ENCODE results near the gene TRAF3IP1. TPM values are rescaled to one million over a fixed set of nuclear protein-coding genes. Genes with fewer than 3 reads are reported as not detected.

The TRAF3IP1 gene
- total and polyA plus RNA-seq, 4 donors, result 4.0 to 9.1 (median 4.6) TPM

DNA sequence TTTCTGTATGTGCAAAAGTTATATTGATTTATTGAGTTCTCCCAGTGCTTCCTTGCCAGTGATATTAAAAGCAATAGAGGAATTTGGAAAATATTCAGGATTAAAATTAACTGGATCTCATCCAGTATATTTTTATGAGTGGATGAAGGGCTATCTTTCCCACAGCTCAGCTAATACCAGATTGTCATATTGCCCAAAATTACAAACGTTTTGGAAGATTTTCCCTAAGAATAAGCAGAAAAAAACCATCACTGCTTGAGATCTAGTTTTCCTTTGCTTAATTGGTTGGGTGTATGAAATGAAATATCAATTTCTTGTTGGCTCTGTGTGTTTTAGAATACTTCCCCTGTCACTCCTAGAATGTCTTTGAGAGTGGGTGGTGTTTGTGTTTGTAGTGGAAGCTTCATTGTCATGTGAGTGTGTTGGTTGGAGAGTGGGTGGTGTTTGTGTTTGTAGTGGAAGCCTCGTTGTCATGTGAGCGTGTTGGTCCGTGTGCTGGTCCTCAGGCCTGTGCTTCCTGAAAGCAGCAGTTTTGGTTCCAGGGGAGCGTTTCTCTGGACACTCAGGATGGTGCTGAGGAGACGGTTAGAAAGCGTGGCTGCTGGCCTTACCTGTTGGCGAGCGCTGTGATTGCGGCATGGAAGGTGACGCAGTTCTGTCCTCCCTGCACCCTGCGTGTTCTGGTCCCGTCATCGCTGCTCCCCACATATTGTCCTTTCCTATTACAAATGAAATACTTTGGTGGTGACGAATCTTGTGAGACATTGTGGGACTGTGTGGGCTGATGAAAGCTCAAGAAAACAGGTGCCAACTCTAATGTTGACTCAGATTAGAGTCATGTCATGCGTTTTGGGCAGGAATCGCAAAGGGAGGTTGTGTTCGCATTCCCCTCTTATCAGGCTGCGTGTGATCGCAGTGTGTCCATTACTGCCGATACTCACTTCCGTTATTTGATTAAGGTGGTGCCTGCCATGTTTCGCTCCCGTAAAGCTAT is 118.8 kb downstream of the TRAF3IP1 start:
- no peak for DNase-seq (ENCODE audit: low spot score)
- H3K4me1 ChIP-seq (ENCODE audit: control insufficient read depth in 4 of 4, insufficient read depth in 4 of 4, low read length in 3 of 4), result peaks cover 15 to 28% (median 23%) of the 10 kb centered on the region in 4 donors
- TF ChIP-seq TAF1 (conservative IDR thresholded peaks at IDR 0.05) (no peak), SP1 (IDR thresholded peaks at IDR 0.05) (peak; percentile 53), HNF4G (IDR thresholded peaks at IDR 0.05) (no peak), FOXA2 (IDR thresholded peaks at IDR 0.05) (peak; percentile 88), GABPA (IDR thresholded peaks at IDR 0.05 in 1 of 2, conservative IDR thresholded peaks at IDR 0.05 in 1 of 2) (peak in 1 of 2 donors; percentile 75), NR2F2 (IDR thresholded peaks at IDR 0.05) (no peak), YY1 (IDR thresholded peaks at IDR 0.05) (peak; percentile 92), RXRA (IDR thresholded peaks at IDR 0.05) (peak; percentile 39 to 91), HNF4A (conservative IDR thresholded peaks at IDR 0.05) (peak; percentile 36 to 78), EGR1 (IDR thresholded peaks at IDR 0.05; ENCODE audit: low read depth in 2 of 2) (peak in 1 of 2 donors; percentile 57), RAD21 (IDR thresholded peaks at IDR 0.05) (peak in 1 of 2 donors; percentile 4), FOXA1 (IDR thresholded peaks at IDR 0.05) (peak; percentile 91), JUND (IDR thresholded peaks at IDR 0.05) (peak; percentile 80 to 96)
- TF ChIP-seq, protein P1, sequence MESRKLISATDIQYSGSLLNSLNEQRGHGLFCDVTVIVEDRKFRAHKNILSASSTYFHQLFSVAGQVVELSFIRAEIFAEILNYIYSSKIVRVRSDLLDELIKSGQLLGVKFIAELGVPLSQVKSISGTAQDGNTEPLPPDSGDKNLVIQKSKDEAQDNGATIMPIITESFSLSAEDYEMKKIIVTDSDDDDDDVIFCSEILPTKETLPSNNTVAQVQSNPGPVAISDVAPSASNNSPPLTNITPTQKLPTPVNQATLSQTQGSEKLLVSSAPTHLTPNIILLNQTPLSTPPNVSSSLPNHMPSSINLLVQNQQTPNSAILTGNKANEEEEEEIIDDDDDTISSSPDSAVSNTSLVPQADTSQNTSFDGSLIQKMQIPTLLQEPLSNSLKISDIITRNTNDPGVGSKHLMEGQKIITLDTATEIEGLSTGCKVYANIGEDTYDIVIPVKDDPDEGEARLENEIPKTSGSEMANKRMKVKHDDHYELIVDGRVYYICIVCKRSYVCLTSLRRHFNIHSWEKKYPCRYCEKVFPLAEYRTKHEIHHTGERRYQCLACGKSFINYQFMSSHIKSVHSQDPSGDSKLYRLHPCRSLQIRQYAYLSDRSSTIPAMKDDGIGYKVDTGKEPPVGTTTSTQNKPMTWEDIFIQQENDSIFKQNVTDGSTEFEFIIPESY (IDR thresholded peaks at IDR 0.05), result peak; percentile 80
- TF ChIP-seq, protein P2, sequence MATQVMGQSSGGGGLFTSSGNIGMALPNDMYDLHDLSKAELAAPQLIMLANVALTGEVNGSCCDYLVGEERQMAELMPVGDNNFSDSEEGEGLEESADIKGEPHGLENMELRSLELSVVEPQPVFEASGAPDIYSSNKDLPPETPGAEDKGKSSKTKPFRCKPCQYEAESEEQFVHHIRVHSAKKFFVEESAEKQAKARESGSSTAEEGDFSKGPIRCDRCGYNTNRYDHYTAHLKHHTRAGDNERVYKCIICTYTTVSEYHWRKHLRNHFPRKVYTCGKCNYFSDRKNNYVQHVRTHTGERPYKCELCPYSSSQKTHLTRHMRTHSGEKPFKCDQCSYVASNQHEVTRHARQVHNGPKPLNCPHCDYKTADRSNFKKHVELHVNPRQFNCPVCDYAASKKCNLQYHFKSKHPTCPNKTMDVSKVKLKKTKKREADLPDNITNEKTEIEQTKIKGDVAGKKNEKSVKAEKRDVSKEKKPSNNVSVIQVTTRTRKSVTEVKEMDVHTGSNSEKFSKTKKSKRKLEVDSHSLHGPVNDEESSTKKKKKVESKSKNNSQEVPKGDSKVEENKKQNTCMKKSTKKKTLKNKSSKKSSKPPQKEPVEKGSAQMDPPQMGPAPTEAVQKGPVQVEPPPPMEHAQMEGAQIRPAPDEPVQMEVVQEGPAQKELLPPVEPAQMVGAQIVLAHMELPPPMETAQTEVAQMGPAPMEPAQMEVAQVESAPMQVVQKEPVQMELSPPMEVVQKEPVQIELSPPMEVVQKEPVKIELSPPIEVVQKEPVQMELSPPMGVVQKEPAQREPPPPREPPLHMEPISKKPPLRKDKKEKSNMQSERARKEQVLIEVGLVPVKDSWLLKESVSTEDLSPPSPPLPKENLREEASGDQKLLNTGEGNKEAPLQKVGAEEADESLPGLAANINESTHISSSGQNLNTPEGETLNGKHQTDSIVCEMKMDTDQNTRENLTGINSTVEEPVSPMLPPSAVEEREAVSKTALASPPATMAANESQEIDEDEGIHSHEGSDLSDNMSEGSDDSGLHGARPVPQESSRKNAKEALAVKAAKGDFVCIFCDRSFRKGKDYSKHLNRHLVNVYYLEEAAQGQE (IDR thresholded peaks at IDR 0.05), result peak; percentile 66
- TF ChIP-seq, protein P3, sequence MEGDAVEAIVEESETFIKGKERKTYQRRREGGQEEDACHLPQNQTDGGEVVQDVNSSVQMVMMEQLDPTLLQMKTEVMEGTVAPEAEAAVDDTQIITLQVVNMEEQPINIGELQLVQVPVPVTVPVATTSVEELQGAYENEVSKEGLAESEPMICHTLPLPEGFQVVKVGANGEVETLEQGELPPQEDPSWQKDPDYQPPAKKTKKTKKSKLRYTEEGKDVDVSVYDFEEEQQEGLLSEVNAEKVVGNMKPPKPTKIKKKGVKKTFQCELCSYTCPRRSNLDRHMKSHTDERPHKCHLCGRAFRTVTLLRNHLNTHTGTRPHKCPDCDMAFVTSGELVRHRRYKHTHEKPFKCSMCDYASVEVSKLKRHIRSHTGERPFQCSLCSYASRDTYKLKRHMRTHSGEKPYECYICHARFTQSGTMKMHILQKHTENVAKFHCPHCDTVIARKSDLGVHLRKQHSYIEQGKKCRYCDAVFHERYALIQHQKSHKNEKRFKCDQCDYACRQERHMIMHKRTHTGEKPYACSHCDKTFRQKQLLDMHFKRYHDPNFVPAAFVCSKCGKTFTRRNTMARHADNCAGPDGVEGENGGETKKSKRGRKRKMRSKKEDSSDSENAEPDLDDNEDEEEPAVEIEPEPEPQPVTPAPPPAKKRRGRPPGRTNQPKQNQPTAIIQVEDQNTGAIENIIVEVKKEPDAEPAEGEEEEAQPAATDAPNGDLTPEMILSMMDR (IDR thresholded peaks at IDR 0.05; ENCODE audit: low read depth, low read length, missing input control), result no peak
- TF ChIP-seq, protein P4, sequence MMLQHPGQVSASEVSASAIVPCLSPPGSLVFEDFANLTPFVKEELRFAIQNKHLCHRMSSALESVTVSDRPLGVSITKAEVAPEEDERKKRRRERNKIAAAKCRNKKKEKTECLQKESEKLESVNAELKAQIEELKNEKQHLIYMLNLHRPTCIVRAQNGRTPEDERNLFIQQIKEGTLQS (IDR thresholded peaks at IDR 0.05), result peak; percentile 75
- TF ChIP-seq, protein P5, sequence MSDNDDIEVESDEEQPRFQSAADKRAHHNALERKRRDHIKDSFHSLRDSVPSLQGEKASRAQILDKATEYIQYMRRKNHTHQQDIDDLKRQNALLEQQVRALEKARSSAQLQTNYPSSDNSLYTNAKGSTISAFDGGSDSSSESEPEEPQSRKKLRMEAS (IDR thresholded peaks at IDR 0.05), result peak; percentile 85
- peak overlapping the region in 1 of 3 donors; percentile 2 for H3K4me3 ChIP-seq (ENCODE audit: low read depth in 1 of 3, low read length in 3 of 3)
- H3K36me3 ChIP-seq (ENCODE audit: control insufficient read depth in 4 of 4, insufficient read depth in 3 of 4, low read depth in 1 of 4, low read length in 3 of 4), result peaks cover 5 to 24% (median 10%) of the 10 kb centered on the region in 4 donors
- H3K27me3 ChIP-seq (ENCODE audit: control insufficient read depth in 4 of 4, insufficient read depth in 4 of 4, low read length in 3 of 4), result no peaks in the 10 kb centered on the region
- H3K27ac ChIP-seq (ENCODE audit: low read depth in 1 of 2, low read length in 2 of 2), result peak overlapping the region; percentile 88 to 92
- no peaks in the 10 kb centered on the region for H3K9me3 ChIP-seq (ENCODE audit: control insufficient read depth in 4 of 4, low read length in 3 of 4)
- H3K9ac ChIP-seq (ENCODE audit: low read depth in 1 of 2, low read length in 2 of 2), result peak overlapping the region in 1 of 2 donors; percentile 76
- 34% methylated on average over 24 of the region's 24 CpGs for WGBS

Measured in liver (tissue), 9 donors.